Esophagus squamous epithelium (tissue), 5 donors: ENCODE data around the gene SNCAIP. TPM values are rescaled to one million over a fixed set of nuclear protein-coding genes. Genes with fewer than 3 reads are reported as not detected.

Experiments used
- DNase-seq: peaks from one replicate; lab custom pipeline; 2025; lab: John Stamatoyannopoulos, UW
- H3K27ac ChIP-seq, 4 donors: fragments of 200-600 bp; sonication (generic); one replicate each; pipeline ENCODE4 v1.5.1; 2016 to 2019; ENCODE audit warnings: mild to moderate bottlenecking in 1 of 4
- H3K27me3 ChIP-seq, 4 donors: fragments of 200-600 bp; sonication (generic); 1 replicate in 3 of 4; 2 replicates in 1 of 4; pipeline versions ENCODE4 v1.5.1 to v1.6.0; 2017 to 2021; ENCODE audit warnings: antibody characterized with exemption in 1 of 4
- H3K36me3 ChIP-seq, 3 donors: fragments of 200-600 bp; sonication (generic); one replicate each; pipeline ENCODE4 v1.5.1; 2016 to 2019
- H3K4me1 ChIP-seq, 3 donors: fragments of 200-600 bp; sonication (generic); one replicate each; pipeline ENCODE4 v1.5.1; 2017 to 2019
- H3K4me3 ChIP-seq, 4 donors: fragments of 200-600 bp; sonication (generic); 1 replicate in 3 of 4; 2 replicates in 1 of 4; pipeline ENCODE4 v1.5.1; 2016 to 2019; ENCODE audit warnings: mild to moderate bottlenecking in 2 of 4, moderate library complexity in 1 of 4
- H3K9me3 ChIP-seq, 3 donors: fragments of 200-600 bp; sonication (generic); one replicate each; pipeline ENCODE4 v1.5.1; 2016 to 2019
- POLR2A ChIP-seq, 4 donors: fragments of 450-650 bp; IDR thresholded peaks; one replicate each; pipeline ENCODE4 v1.6.1; 2017; ENCODE audit warnings: antibody characterized with exemption in 4 of 4, mild to moderate bottlenecking in 4 of 4, moderate library complexity in 3 of 4
- WGBS, 2 donors: methylation state at CpG; one replicate each; pipeline ENCODE4 v1.1.5; 2018; 5-methylcytosine and 5-hydroxymethylcytosine counted together
- intact Hi-C: fragments of 100-400 bp; cut with DNase I; formaldehyde crosslinking; loops from one replicate; pipeline ENCODE4 v1.15.0; 2022
- total RNA-seq, 4 donors: library from RNA; depleted of rRNA; stranded (reverse); fragments of >200 nt; gene quantifications; one replicate each; pipeline ENCODE4 v1.1.0, GENCODE V29; 2016
- TF ChIP-seq, protein P1 (sequence below), 6 experiments: fragments of 450-650 bp in 4 of 6; fragments of 200-600 bp in 2 of 6; sonication (generic) in 2 of 6; IDR thresholded peaks; one replicate each; pipeline ENCODE4 v1.5.1; 2016 to 2019; ENCODE audit warnings: antibody characterized with exemption in 6 of 6, mild to moderate bottlenecking in 4 of 6, moderate library complexity in 4 of 6
- donor health status: DM: yes; HTN: yes; CAD: no.

Gene SNCAIP
- total RNA-seq, 4 donors from 2014 or later, result 0.48 to 3.3 (median 2.3) TPM

DNA sequence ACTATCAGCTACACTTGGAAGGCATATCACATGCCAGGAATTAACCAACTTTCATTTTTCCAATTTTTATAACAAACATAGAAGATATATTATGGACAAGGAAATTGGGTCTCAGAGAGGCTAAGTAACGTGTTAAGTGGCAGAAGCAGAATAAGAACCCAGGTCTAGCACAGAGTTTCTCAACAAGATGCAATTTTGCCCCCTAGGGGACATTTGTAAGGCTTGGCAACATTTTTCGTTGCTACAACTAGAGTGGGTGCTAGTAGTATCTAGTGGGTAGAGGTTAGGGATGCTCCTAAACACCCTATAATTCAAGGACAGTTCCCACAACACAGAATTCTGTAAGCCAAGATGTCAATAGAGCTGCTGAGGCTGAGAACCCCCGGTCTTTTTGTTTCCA, 180.6 kb downstream of the SNCAIP start:
- intact Hi-C loops, result loop anchor here (10.0 kb wide), 1 partner anchor 298 kb away; no protein-coding TSS in a partner anchor
- Histone ChIP-seq H3K27ac (peak overlapping the region in 2 of 4 donors; percentile 60 to 64), H3K36me3 (no peaks in the 10 kb centered on the region), H3K4me1 (peaks cover 0 to 14% (median 3%) of the 10 kb centered on the region in 3 donors), H3K9me3 (no peaks in the 10 kb centered on the region), H3K4me3 (no peak overlapping the region), H3K27me3 (no peaks in the 10 kb centered on the region)
- no peak for DNase-seq
- 24 to 48% methylated on average over 3 of the region's 3 CpGs for WGBS, 2 donors
- TF ChIP-seq POLR2A (IDR thresholded peaks at IDR 0.05), result no peak
- TF ChIP-seq, protein P1, sequence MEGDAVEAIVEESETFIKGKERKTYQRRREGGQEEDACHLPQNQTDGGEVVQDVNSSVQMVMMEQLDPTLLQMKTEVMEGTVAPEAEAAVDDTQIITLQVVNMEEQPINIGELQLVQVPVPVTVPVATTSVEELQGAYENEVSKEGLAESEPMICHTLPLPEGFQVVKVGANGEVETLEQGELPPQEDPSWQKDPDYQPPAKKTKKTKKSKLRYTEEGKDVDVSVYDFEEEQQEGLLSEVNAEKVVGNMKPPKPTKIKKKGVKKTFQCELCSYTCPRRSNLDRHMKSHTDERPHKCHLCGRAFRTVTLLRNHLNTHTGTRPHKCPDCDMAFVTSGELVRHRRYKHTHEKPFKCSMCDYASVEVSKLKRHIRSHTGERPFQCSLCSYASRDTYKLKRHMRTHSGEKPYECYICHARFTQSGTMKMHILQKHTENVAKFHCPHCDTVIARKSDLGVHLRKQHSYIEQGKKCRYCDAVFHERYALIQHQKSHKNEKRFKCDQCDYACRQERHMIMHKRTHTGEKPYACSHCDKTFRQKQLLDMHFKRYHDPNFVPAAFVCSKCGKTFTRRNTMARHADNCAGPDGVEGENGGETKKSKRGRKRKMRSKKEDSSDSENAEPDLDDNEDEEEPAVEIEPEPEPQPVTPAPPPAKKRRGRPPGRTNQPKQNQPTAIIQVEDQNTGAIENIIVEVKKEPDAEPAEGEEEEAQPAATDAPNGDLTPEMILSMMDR (IDR thresholded peaks at IDR 0.05), result peak in 1 of 6 experiments; percentile 27

DNA sequence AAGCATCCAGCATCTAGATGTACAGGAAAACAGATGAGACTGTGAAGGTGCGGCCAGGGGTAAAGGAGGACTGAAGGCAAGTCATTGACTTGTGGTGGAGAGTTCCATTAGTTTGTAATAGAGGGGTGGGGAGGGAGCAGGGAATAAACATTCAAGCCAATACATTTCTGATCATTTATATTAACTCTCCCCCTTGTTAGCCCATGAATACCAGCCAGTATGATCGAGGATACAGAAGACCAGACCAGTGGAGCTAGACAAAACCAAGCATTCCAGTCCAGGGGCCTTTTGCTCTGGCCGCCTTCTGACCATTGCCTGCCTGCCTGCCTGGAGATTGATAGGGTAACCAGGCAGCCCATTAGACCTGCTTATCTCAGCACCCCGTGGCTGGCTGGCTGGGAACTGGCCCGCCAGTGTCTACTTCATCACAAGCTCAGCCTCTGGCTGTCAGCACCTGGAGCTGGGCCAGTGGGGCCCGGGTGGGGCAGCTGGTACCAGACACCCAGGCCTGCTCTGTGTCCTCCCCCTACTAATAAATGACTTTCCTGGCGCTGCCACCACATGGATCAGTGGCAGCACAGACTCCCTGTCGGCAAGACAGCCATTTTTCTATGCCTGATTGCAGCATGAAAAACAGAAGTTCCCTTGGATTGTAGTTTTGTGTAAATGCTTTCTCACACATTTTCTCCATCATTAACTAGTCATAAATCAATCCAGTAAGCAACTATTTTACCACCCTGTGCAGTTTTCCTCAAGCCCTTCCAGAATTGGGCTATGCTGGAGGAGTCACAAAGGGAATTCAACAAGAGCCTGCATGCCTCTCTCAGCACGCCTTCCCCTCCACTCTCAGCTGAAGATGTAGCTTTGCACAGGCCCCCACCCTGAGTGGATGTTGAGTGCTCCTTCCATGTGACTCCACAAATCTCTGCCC, 181.3 kb downstream of the SNCAIP start:
- intact Hi-C loops, result loop anchor here (10.0 kb wide), 1 partner anchor 299 kb away; no protein-coding TSS in a partner anchor
- DNase-seq, result no peak

DNA sequence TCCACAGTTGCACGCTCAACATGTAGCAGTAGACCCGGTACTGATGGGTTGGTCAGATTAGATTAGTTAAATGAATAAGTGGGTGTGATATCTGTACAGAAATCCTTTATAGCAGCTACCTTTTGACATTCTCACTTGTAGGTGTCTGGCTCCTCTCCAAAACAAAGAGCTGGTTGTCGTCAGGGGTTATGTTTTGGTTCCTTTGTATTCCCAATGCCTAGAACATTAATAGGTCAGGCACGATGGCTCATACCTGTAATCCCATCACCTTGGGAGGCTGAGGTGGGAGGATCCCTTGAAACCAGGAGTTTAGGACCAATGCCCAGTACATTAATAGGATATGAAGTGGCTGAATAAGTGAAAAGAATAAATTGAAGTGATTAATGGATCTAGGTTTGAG, 182.1 kb downstream of the SNCAIP start:
- no peak for DNase-seq
- 42 to 65% methylated on average over 4 of the region's 4 CpGs for WGBS, 2 donors
- Histone ChIP-seq H3K27me3 (no peaks in the 10 kb centered on the region), H3K4me1 (peaks cover 0 to 19% (median 3%) of the 10 kb centered on the region in 3 donors), H3K4me3 (no peak overlapping the region), H3K9me3 (no peaks in the 10 kb centered on the region), H3K27ac (peak overlapping the region in 2 of 4 donors; percentile 60 to 64), H3K36me3 (no peaks in the 10 kb centered on the region)
- intact Hi-C loops, result loop anchor here (10.0 kb wide), 1 partner anchor 299 kb away; no protein-coding TSS in a partner anchor
- no peak for TF ChIP-seq POLR2A (IDR thresholded peaks at IDR 0.05)
- TF ChIP-seq, protein P1 (IDR thresholded peaks at IDR 0.05), result no peak

More for the DNA sequence above, 181.3 kb downstream of the SNCAIP start:
- no peaks in the 10 kb centered on the region for H3K9me3 ChIP-seq
- no peaks in the 10 kb centered on the region for H3K36me3 ChIP-seq
- H3K4me1 ChIP-seq, result peaks cover 0 to 14% (median 3%) of the 10 kb centered on the region in 3 donors
- WGBS, 2 donors, result 40 to 43% methylated on average over 5 to 8 of the region's 9 CpGs
- TF ChIP-seq, protein P1 (IDR thresholded peaks at IDR 0.05), result no peak
- TF ChIP-seq POLR2A (IDR thresholded peaks at IDR 0.05), result no peak
- H3K27me3 ChIP-seq, result no peaks in the 10 kb centered on the region
- peak overlapping the region in 3 of 4 donors; percentile 33 to 64 (median 60) for H3K27ac ChIP-seq
- H3K4me3 ChIP-seq, result no peak overlapping the region

DNA sequence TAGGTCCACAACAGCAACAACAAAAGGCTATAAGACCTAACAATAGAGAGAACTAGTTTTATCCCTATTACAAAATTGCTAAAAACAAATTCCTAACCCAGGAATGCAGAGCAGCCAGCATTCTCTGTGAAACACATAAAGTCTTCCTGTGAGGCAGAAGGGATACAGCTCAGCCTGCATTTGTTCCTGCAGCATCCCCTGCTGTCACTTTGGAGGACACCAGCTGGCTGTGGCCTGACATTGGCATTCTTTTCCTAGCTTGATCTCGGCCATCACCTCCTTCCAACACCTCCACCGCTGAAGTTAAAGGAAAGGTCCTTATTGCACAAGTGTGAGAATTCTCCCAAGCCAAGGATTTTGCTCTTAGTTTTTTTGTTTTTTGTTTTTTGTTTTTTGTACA, 186.1 kb downstream of the SNCAIP start:
- H3K4me3 ChIP-seq, result no peak overlapping the region
- no peak overlapping the region for H3K27ac ChIP-seq
- intact Hi-C loops, result loop anchor here (10.0 kb wide), 1 partner anchor 303 kb away; no protein-coding TSS in a partner anchor
- H3K27me3 ChIP-seq, result no peaks in the 10 kb centered on the region
- no peaks in the 10 kb centered on the region for H3K9me3 ChIP-seq
- H3K4me1 ChIP-seq, result peaks cover 0 to 33% (median 18%) of the 10 kb centered on the region in 3 donors
- no peaks in the 10 kb centered on the region for H3K36me3 ChIP-seq
- DNase-seq, result no peak
- TF ChIP-seq, protein P1 (IDR thresholded peaks at IDR 0.05), result peak in 1 of 6 experiments; percentile 26
- no peak for TF ChIP-seq POLR2A (IDR thresholded peaks at IDR 0.05)
- 58 to 72% methylated on average over 2 of the region's 2 CpGs for whole genome bisulfite sequencing, 2 donors

DNA sequence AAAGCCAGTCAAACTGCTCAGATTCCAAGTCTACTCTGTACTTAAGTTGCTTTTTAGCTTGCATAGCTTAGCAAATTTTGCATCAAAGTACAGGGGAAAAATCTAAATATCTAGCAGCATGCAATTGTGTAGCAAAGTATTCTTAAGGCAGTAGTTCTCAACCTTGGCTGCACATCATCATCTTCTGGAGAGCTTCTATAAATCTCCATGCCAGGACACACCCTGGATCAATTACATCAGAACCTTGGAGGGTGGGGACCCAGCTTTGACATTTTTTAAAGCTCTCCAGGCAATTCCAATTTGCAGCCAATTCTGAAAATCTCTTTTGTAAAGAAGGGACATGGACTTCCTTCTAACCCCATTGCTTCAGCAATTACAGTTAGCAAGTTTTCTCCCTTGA, 187.5 kb downstream of the SNCAIP start:
- Histone ChIP-seq H3K36me3 (no peaks in the 10 kb centered on the region), H3K4me1 (peaks cover 0 to 26% (median 16%) of the 10 kb centered on the region in 3 donors), H3K9me3 (no peaks in the 10 kb centered on the region), H3K27ac (no peak overlapping the region), H3K4me3 (no peak overlapping the region), H3K27me3 (no peaks in the 10 kb centered on the region)
- no peak for TF ChIP-seq POLR2A (IDR thresholded peaks at IDR 0.05)
- TF ChIP-seq, protein P1 (IDR thresholded peaks at IDR 0.05), result no peak
- intact Hi-C loops, result loop anchor here (10.0 kb wide), 1 partner anchor 305 kb away; no protein-coding TSS in a partner anchor
- no peak for DNase-seq
